Renal cortical epithelial cell (primary cell): ENCODE results near the gene KIF26B. TPM values are rescaled to one million over a fixed set of nuclear protein-coding genes. Genes with fewer than 3 reads are reported as not detected.

Source experiments
- DNase-seq: peaks from one replicate; pipeline ENCODE4 v3.0.0-alpha.2; 2011; ENCODE audit warnings: low read depth
- total RNA-seq: library from RNA; depleted of rRNA; stranded (reverse); fragments of >200 nt; gene quantifications from 2 replicates; pipeline ENCODE4 v1.2.3, GENCODE V29; 2014

Gene KIF26B
- total RNA-seq, 1 donor from 2014 or later, result 19.4 TPM

DNA sequence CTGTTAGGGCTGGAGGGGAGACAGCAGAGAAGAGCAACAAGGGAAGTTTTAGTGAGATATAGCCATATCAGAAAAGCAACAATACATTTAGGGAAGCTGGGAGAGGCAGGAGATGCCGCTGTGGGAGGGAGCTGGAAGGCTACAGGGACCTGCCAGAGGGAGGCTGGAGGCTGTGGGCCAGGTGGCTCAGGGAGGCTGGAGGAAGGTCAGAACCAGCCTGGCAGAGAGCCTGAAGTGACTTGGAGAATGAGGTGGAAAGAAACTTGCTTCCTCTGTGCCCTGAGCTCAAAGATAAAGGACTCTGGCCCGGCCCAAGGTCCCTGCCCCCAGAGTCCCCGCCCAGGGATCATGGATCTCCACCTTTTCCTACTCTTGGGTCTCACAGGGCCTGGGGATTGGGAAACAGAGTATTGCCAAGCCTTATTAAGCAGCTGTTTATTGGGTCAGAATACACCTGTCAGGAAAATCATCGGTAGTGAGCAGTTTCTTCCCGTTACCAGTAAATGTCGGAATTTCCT lies 85.9 kb downstream of the KIF26B start:
- no peak for DNase-seq

DNA sequence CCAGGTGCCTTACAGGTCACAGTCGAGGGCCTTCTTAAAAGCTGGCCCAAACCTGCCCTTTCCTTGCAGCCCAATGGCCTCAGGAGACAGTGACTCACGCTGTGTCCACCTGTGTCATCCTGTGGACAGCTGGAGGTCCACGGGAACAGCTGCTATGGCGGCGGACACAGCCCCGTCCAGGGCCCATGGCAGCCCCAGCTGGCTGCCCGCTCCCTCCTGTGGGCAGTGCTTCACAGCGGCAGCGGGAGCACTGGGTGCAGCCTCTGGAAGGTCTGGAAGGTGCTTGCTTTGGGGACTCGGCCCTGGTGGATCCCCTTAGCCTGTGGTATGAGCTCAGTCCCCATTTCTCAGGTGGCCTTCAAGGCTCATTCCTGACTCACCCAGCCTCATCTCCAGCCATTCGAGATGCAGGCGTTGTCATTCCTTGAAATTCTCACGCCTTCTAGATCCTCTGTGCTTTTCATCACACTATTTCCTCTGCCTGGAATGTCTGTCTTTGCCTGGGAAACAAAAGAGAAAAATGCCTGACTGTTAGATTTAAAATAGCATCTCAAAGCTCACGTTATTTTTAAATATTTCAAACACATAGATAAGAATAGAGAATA lies 86.8 kb downstream of the KIF26B start:
- no peak for DNase-seq

- no peak for DNase-seq
These were observed 88.2 kb downstream of the KIF26B start for GRCh38 chr1:245242989-245243388.

GRCh38 chr1:245245021-245245667 lies 90.4 kb downstream of the KIF26B start:
- DNase-seq, result no peak

- no peak for DNase-seq
These were observed 91.6 kb downstream of the KIF26B start for GRCh38 chr1:245246433-245246832.

- no peak for DNase-seq
These were observed 92.6 kb downstream of the KIF26B start for GRCh38 chr1:245247356-245247755.

- DNase-seq, result no peak
These were observed 93.0 kb downstream of the KIF26B start for GRCh38 chr1:245247801-245248200.

DNA sequence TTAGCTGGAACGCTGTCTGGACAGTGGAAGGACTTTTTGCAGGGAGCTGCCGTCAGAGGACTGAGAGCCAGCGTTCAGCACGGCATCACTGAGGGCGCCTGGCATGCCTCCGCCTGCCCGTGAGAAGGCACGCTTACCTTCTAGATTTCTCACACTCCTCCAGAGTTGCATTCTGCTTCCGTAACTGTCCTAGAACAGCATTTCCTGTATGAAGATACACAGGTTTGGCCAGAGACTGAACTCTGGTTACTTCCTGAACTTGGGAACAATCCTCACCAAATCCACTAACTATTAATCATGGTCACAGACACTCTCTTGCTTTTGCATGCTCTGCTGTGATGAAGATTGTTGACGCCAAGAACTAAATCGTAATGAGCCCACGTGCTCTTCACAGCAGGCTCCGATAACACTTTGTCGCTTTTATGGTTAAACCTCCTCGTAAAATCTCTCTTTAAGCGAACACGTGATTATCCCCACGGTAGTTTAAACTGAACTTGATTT lies 93.5 kb downstream of the KIF26B start:
- DNase-seq, result no peak

- peak; percentile 75 for DNase-seq
These were observed 101.0 kb downstream of the KIF26B start for GRCh38 chr1:245255783-245256182.

- no peak for DNase-seq
These were observed 101.7 kb downstream of the KIF26B start for GRCh38 chr1:245256528-245256927.

- DNase-seq, result peak; percentile 94
These were observed 103.6 kb downstream of the KIF26B start for GRCh38 chr1:245258271-245258920.

DNA sequence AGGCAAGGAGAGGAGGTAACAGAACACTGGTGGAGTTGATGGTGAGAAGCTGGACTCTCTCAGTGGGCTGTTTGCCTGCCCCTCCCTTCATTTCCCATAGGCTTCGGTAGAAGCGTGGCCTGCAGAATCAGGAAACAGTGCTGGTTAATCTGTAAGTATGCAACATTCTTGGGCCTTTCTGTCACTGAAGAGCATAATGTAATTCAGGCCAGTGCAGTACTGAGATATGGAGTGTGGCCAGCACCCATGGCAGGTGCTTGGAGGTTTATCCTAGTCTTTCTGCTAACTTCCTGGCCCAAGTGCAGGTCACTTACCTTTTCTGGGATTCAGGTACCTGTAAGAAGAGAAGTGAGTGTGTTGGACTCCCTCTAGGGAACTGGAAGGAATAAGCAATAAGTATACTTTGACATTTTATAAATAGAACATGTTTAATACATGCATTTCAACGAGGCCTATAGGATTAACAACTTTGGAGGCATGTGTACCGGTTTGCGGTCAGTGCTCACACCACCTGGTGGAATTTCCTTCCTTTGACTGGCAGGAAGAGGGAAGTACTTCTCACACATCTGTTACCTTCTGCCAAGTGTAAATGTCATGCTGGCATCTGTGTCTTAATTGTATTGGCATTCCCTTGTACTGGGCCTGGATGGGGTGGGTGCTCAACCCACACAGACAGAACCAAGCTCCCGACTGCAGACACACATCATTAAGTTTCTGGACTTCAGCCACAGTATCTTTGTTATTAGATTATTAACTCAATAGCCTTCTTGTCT lies 105.5 kb downstream of the KIF26B start:
- peak; percentile 99 for DNase-seq

DNA sequence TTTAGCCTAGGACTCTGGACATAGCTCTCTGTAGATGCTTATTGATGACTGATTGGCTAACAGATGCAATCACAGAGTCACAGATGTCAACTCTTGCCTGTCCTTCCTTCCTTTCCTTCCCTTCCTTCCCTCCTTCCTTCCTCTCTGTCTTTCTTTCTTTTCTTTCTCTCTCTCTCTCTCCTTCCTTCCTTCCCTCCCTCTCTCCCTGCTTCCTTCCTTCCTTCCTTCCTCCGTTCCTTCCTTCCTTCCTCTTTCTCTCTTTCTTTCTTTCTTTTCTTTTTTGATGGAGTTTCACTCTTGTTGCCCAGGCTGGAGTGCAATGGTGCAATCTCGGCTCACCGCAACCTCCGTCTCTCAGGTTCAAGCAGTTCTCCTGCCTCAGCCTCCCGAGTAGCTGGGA lies 106.1 kb downstream of the KIF26B start:
- DNase-seq, result no peak

DNA sequence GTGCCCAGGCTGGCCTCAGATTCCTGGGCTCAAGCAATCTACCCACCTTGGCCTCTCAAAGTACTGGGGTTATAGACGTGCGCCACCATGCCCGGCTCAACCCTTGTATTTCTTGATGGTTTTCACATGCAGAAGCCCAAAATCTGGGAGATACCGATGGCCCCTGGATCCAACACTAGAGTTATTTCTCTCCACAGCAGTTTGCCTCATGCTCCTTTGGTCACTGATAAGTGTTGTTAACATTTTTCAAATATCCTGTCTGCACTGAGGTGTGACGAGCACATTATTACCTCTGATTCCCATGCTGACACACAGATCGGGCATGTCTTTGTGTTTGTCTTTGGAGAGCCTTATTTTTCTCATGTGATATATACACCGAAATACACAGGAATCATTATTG lies 107.0 kb downstream of the KIF26B start:
- DNase-seq, result peak; percentile 97

DNA sequence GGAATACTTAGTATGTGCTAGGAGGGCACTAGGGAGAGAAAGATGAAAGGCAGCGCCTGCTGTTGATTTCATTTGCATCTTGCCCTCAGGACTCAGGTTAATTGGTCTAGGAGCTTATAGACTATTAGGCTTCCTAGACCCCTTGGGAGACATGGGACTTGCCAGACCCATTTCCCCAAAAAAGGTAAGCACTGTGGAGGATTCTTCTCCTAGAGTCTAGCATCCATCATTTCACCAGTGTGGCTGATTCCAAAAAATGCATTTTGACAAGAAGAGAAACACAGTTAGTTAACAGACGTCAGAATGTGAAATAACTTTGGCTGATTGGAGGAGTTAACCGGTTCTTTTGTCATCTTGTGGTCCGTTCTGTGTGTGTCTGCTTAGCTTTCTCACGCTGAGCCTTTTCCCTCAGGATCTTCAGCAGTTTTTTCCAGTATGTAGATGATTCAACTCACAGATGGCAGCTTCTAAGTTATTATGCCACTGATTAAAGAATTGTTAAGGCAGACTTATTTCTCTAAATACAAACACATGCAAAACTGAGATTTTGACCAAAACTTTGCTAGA lies 108.8 kb downstream of the KIF26B start:
- no peak for DNase-seq

GRCh38 chr1:245264226-245264625 lies 109.4 kb downstream of the KIF26B start:
- no peak for DNase-seq

- no peak for DNase-seq
These were observed 111.3 kb downstream of the KIF26B start for GRCh38 chr1:245266105-245266504.

DNA sequence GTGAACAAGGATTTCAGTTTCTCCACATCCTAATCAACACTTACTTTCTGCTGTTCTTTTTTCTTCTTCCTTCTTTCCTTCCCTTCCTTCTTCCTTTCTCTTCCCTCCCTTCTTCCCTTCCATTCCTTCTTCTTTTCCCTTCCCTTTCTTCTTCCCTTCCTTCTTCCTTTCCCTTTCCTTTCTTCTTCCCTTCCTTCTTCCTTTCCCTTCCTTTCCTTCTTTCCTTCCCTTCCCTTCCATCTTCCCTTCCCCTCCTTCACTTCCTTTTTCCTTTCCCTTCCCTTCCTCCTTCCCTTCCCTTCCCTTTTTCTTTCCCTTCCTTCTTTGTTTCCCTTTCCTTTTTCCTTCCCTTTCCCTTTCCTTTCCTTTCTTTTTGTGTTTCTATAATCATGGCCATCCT lies 115.3 kb downstream of the KIF26B start:
- DNase-seq, result no peak

GRCh38 chr1:245270972-245271371 lies 116.2 kb downstream of the KIF26B start:
- no peak for DNase-seq

GRCh38 chr1:245272676-245273075 lies 117.9 kb downstream of the KIF26B start:
- DNase-seq, result no peak

DNA sequence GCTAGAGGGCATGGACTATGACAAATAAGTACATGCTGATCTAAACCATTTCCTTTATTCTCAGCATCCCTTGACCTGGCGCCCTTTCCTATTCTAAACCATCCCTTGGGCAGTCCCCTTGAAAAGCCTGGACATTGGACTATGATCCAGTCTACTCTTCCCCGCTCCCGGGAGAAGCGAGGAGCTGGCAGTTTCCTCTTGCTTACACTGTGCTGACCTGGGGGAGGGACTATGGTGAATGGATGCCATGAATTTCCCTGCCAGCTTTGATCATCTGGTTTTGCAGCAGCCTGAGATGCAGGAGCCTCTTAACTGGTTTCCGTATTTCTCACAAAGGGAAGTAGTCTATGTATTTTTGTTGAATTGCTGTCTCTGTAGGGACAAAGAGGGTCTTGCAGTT lies 121.7 kb downstream of the KIF26B start:
- DNase-seq, result no peak

GRCh38 chr1:245277276-245277675 lies 122.5 kb downstream of the KIF26B start:
- DNase-seq, result no peak
